DMS53 treated with DMSO at 0.1 percent for 48 hours (cell line): ENCODE measurements around the gene PTPN2.

Experiments used
- DNase-seq: peaks from one replicate; lab custom pipeline; 2025; ENCODE audit not compliant: unreplicated experiment; lab: John Stamatoyannopoulos, UW

The PTPN2 gene

GRCh38 chr18:12750076-12750714 is 133.8 kb downstream of the PTPN2 start:
- no peak for DNase-seq

DNA sequence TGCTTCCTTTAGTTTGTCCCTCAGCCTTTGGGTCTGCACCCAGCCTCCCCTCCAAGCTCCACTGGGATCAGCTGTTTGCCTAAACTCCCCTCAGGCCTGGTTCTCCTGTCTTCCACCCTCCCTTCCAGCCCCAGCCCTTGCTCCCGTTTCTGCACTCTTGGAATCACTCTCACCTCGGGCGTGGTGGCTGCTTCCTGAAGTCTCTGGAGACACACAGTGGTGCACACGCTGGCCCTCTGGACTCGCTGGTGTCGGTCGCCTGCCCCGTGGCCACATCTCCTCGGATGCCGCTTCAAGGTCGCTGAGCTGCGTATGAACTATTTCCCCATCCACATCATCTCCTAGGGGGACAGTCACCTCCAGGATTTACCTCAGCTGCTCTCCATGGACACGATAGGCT is 134.9 kb downstream of the PTPN2 start:
- DNase-seq = no peak

DNA sequence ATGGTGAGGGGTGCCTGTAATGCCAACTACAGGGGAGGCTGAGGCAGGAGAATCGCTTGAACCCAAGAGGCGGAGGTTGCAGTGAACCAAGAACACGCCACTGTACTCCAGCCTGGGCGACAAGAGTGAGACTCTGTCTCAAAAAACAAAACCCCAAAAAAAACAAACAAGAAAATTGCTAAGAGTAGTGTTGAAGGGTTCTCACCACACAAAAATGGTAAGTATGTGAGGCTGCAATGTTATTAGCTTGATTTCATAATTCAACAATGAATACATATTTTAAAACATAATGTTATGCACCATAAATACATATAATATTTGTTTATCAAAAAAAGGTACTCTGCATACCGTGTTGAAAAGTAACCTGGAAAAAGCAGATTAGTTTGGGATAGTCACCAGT is 135.4 kb downstream of the PTPN2 start:
- DNase-seq = no peak

- no peak for DNase-seq
Observed at GRCh38 chr18:12747530-12748315, 136.3 kb downstream of the PTPN2 start.

- DNase-seq = no peak
Observed at GRCh38 chr18:12745095-12745795, 138.8 kb downstream of the PTPN2 start.

- DNase-seq = peak; percentile 77
Observed at GRCh38 chr18:12744103-12744502, 139.9 kb downstream of the PTPN2 start.

GRCh38 chr18:12742453-12742852 is 141.6 kb downstream of the PTPN2 start:
- DNase-seq = no peak
